Measurements from ENCODE around the gene UBE2S. TPM values are rescaled to one million over a fixed set of nuclear protein-coding genes. Genes with fewer than 3 reads are reported as not detected.

Gene UBE2S
- total RNA-seq, 3 donors from 2014 or later (not counting 1 experiment from before 2014, with no cell fraction given) = 60.2 to 107 (median 63.9) TPM

GRCh38 chr19:55453511-55454260 is 46.1 kb upstream of the UBE2S start:
- intact Hi-C loops (cut with micrococcal nuclease) = loop anchor here (2.0 kb wide), 1 partner anchor 161 kb away; no protein-coding TSS in a partner anchor

GRCh38 chr19:55452749-55453346 is 45.3 kb upstream of the UBE2S start:
- Histone ChIP-seq H3K4me1 (ENCODE audit: control insufficient read depth, insufficient read depth, low read length) (peaks cover 12% of the 10 kb centered on the region), H3K9me3 (ENCODE audit: control insufficient read depth, insufficient read depth, low read length) (no peaks in the 10 kb centered on the region), H3K36me3 (ENCODE audit: control insufficient read depth, insufficient read depth, low read length) (no peaks in the 10 kb centered on the region), H3K27ac (ENCODE audit: low read length) (no peak overlapping the region), H3K27me3 (ENCODE audit: control insufficient read depth, insufficient read depth, low read length) (peaks cover 23% of the 10 kb centered on the region), H3K4me3 (ENCODE audit: low read length) (no peak overlapping the region)
- H3K4me3 Mint-ChIP-seq = peak overlapping the region; percentile 9
- H3K27me3 Mint-ChIP-seq (ENCODE audit: low read depth in 2 of 2) = peaks cover 8 to 26% of the 10 kb centered on the region in 2 donors
- peaks cover 0 to 17% of the 10 kb centered on the region in 2 donors for H3K4me1 Mint-ChIP-seq
- TF ChIP-seq CTCF (IDR thresholded peaks at IDR 0.05) = no peak
- H3K27ac Mint-ChIP-seq = no peak overlapping the region
- ATAC-seq = peak; percentile 52 to 71 (median 53)
- no peaks in the 10 kb centered on the region for H3K9me3 Mint-ChIP-seq
- peak in 1 of 2 donors; percentile 66 for DNase-seq
- 29% methylated on average over 32 of the region's 34 CpGs for WGBS (ENCODE audit: insufficient coverage)
- no peaks in the 10 kb centered on the region for H3K36me3 Mint-ChIP-seq
- intact Hi-C loops (cut with micrococcal nuclease) = no loop called here

More at GRCh38 chr19:55453511-55454260, 46.1 kb upstream of the UBE2S start:
- Mint-ChIP-seq H3K4me3 (peak overlapping the region; percentile 5), H3K4me1 (peaks cover 0 to 17% of the 10 kb centered on the region in 2 donors), H3K27me3 (ENCODE audit: low read depth in 2 of 2) (peaks cover 8 to 26% of the 10 kb centered on the region in 2 donors), H3K9me3 (no peaks in the 10 kb centered on the region), H3K27ac (no peak overlapping the region), H3K36me3 (no peaks in the 10 kb centered on the region)
- no peak for ATAC-seq
- Histone ChIP-seq H3K27me3 (ENCODE audit: control insufficient read depth, insufficient read depth, low read length) (peaks cover 23% of the 10 kb centered on the region), H3K9me3 (ENCODE audit: control insufficient read depth, insufficient read depth, low read length) (no peaks in the 10 kb centered on the region), H3K4me3 (ENCODE audit: low read length) (no peak overlapping the region), H3K36me3 (ENCODE audit: control insufficient read depth, insufficient read depth, low read length) (no peaks in the 10 kb centered on the region), H3K27ac (ENCODE audit: low read length) (no peak overlapping the region), H3K4me1 (ENCODE audit: control insufficient read depth, insufficient read depth, low read length) (peaks cover 12% of the 10 kb centered on the region)
- 94% methylated on average over 12 of the region's 12 CpGs for WGBS (ENCODE audit: insufficient coverage)
- no peak for TF ChIP-seq CTCF (IDR thresholded peaks at IDR 0.05)
- DNase-seq = no peak

- Histone ChIP-seq H3K36me3 (ENCODE audit: control insufficient read depth, insufficient read depth, low read length) (no peaks in the 10 kb centered on the region), H3K27me3 (ENCODE audit: control insufficient read depth, insufficient read depth, low read length) (peaks cover 23% of the 10 kb centered on the region), H3K4me3 (ENCODE audit: low read length) (no peak overlapping the region), H3K4me1 (ENCODE audit: control insufficient read depth, insufficient read depth, low read length) (peaks cover 12% of the 10 kb centered on the region), H3K27ac (ENCODE audit: low read length) (no peak overlapping the region), H3K9me3 (ENCODE audit: control insufficient read depth, insufficient read depth, low read length) (no peaks in the 10 kb centered on the region)
- WGBS (ENCODE audit: insufficient coverage) = 3% methylated on average over 54 of the region's 57 CpGs
- DNase-seq (peak in 1 of 2 donors; percentile 65), ATAC-seq (peak in 1 of 3 donors; percentile 28)
- intact Hi-C loops (cut with micrococcal nuclease) = no loop called here
- Mint-ChIP-seq H3K4me3 (no peak overlapping the region), H3K27me3 (ENCODE audit: low read depth in 2 of 2) (peaks cover 8 to 26% of the 10 kb centered on the region in 2 donors), H3K27ac (peak overlapping the region in 1 of 2 donors; percentile 70), H3K36me3 (no peaks in the 10 kb centered on the region), H3K4me1 (peaks cover 0 to 17% of the 10 kb centered on the region in 2 donors), H3K9me3 (no peaks in the 10 kb centered on the region)
- TF ChIP-seq CTCF (IDR thresholded peaks at IDR 0.05) = no peak
Observed at GRCh38 chr19:55451965-55452748, 44.6 kb upstream of the UBE2S start.

Measured in natural killer cell (primary cell).